GM18868 (cell line): ENCODE data around the gene P2RY14.
A peak's percentile ranks its signal among the peaks of the same experiment; 100 is the strongest.

Experiments
- ATAC-seq: cut with Tn5 transposase; IDR thresholded peaks from one replicate; pipeline ENCODE4 v1.9.1; 2021; ENCODE audit warnings: mild to moderate bottlenecking, moderate library complexity; ENCODE audit not compliant: unreplicated experiment

Gene P2RY14

GRCh38 chr3:151218136-151218535 is 60.2 kb downstream of the P2RY14 start:
- no peak for ATAC-seq

- ATAC-seq, result no peak
Measured at GRCh38 chr3:151216641-151217607, 61.4 kb downstream of the P2RY14 start.

- no peak for ATAC-seq
Measured at GRCh38 chr3:151214459-151214858, 63.9 kb downstream of the P2RY14 start.

GRCh38 chr3:151213881-151214280 is 64.5 kb downstream of the P2RY14 start:
- ATAC-seq, result no peak

GRCh38 chr3:151213151-151213550 is 65.2 kb downstream of the P2RY14 start:
- no peak for ATAC-seq

GRCh38 chr3:151210676-151211381 is 67.5 kb downstream of the P2RY14 start:
- peak; percentile 93 for ATAC-seq

- no peak for ATAC-seq
Measured at GRCh38 chr3:151209654-151210053, 68.7 kb downstream of the P2RY14 start.

GRCh38 chr3:151206201-151206600 is 72.1 kb downstream of the P2RY14 start:
- no peak for ATAC-seq

- no peak for ATAC-seq
Measured at GRCh38 chr3:151205482-151205881, 72.9 kb downstream of the P2RY14 start.

GRCh38 chr3:151204530-151205402 is 73.6 kb downstream of the P2RY14 start:
- no peak for ATAC-seq

GRCh38 chr3:151203051-151203420 is 75.3 kb downstream of the P2RY14 start, which contains the start of gene GPR171:
Gene GPR171, minus strand, starts transcription at chr3:151203216. Its CDS starts 3,830 bp downstream, at chr3:151199386.
- ATAC-seq, result peak; percentile 88

- no peak for ATAC-seq
Measured at GRCh38 chr3:151201051-151201730, 77.2 kb downstream of the P2RY14 start.

- ATAC-seq, result no peak
Measured at GRCh38 chr3:151200586-151200985, 77.8 kb downstream of the P2RY14 start.

- ATAC-seq, result no peak
Measured at GRCh38 chr3:151199554-151200438, 78.5 kb downstream of the P2RY14 start.

- no peak for ATAC-seq
Measured at GRCh38 chr3:151198849-151199248, 79.5 kb downstream of the P2RY14 start.

- no peak for ATAC-seq
Measured at GRCh38 chr3:151197981-151198767, 80.2 kb downstream of the P2RY14 start.

GRCh38 chr3:151197228-151197627 is 81.1 kb downstream of the P2RY14 start:
- ATAC-seq, result no peak

GRCh38 chr3:151196434-151196833 is 81.9 kb downstream of the P2RY14 start:
- no peak for ATAC-seq

- no peak for ATAC-seq
Measured at GRCh38 chr3:151195826-151196225, 82.5 kb downstream of the P2RY14 start.
